Thoracic aorta (tissue), 2 donors: ENCODE results near the gene CFAP300. TPM values are rescaled to one million over a fixed set of nuclear protein-coding genes. Genes with fewer than 3 reads are reported as not detected.

Experiments
- ATAC-seq: fragments of 150-250 bp; one replicate; pipeline ENCODE4 v1.8.0; 2017; ENCODE audit warnings: low read depth; ENCODE audit not compliant: insufficient number of reproducible peaks, low FRiP score
- DNase-seq: peaks from one replicate; pipeline ENCODE4 v3.0.0-alpha.2; 2020; ENCODE audit warnings: low spot score
- H3K27ac ChIP-seq, 2 donors: fragments of 200-600 bp; sonication (generic); 1 replicate in 1 of 2; 2 replicates in 1 of 2; pipeline ENCODE4 v1.5.1; 2016; ENCODE audit warnings: mild to moderate bottlenecking in 2 of 2, moderate library complexity in 2 of 2
- H3K27me3 ChIP-seq: fragments of 200-600 bp; sonication (generic); replicated peaks from 2 replicates; pipeline ENCODE4 v1.6.0; 2016; ENCODE audit warnings: mild to moderate bottlenecking; ENCODE audit not compliant: insufficient read depth
- H3K36me3 ChIP-seq: fragments of 200-600 bp; sonication (generic); one replicate; pipeline ENCODE4 v1.5.1; 2016
- H3K4me1 ChIP-seq, 2 donors: fragments of 200-600 bp; sonication (generic); 1 replicate in 1 of 2; 2 replicates in 1 of 2; pipeline versions ENCODE4 v1.5.1 to v1.6.0; 2016; ENCODE audit warnings: low read depth in 2 of 2, mild to moderate bottlenecking in 1 of 2; ENCODE audit not compliant: control insufficient read depth in 1 of 2
- H3K4me3 ChIP-seq: fragments of 200-600 bp; sonication (generic); 2 replicates; pipeline ENCODE4 v1.5.1; 2016; ENCODE audit warnings: mild to moderate bottlenecking
- H3K9me3 ChIP-seq: fragments of 200-600 bp; sonication (generic); 2 replicates; pipeline ENCODE4 v1.5.1; 2016
- CTCF ChIP-seq: fragments of 200-600 bp; sonication (generic); IDR thresholded peaks from one replicate; pipeline ENCODE4 v1.5.1; 2019; ENCODE audit warnings: antibody characterized with exemption
- total RNA-seq, 2 donors: library from RNA; depleted of rRNA; stranded (reverse); fragments of >200 nt; gene quantifications; one replicate each; pipeline versions ENCODE4 v1.1.0 to v1.2.3, GENCODE V29; 2016

CFAP300 gene
- total RNA-seq, 2 donors from 2014 or later, result 3.3 to 4.5 TPM

DNA sequence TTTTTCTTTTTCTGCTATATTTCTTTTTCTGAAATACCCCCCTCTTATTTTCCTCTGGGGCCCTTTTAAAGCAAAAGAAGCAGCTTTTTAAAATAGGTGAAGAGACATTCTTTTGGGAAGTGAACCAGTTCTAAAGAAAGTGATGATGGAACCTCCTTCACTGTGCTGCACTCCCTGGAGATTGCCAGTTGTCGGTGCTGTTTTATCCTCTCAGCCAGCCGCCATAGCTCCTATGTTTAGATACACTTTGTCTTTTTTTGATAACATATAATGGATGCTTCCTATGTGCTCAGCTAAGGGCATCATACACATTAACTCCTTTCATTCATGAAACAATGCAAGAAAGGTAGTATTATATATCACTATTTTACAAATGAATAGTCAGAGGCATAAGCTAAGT, 14.0 kb downstream of the CFAP300 start:
- ATAC-seq, result no peak
- H3K4me3 ChIP-seq, result no peak overlapping the region

DNA sequence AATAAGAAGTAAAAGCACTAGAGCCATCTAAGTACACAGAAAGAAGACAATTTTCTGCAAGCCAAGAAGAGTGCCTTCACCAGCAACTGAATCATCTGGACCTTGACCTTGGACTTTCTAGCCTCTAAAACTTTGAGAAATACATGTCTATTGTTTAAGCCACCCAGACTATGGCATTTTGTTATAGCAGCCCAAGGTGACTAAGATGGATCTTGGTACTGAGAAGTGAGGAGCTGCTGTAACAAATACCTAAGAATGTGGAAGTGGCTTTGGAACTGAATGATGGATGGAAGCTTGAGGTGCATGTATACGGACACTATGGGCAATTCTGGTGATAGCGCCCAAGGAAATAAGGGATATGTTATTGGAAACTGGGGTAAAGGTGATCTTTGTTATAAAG, 14.9 kb downstream of the CFAP300 start:
- Histone ChIP-seq H3K36me3 (no peaks in the 10 kb centered on the region), H3K4me3 (no peak overlapping the region), H3K4me1 (no peaks in the 10 kb centered on the region), H3K27me3 (no peaks in the 10 kb centered on the region), H3K27ac (no peak overlapping the region), H3K9me3 (no peaks in the 10 kb centered on the region)
- DNase-seq (no peak), ATAC-seq (no peak)
- no peak for TF ChIP-seq CTCF

More for the DNA sequence above, 14.0 kb downstream of the CFAP300 start:
- Histone ChIP-seq H3K9me3 (no peaks in the 10 kb centered on the region), H3K27ac (no peak overlapping the region), H3K27me3 (no peaks in the 10 kb centered on the region), H3K4me1 (no peaks in the 10 kb centered on the region), H3K36me3 (no peaks in the 10 kb centered on the region)
- no peak for DNase-seq
- no peak for TF ChIP-seq CTCF

DNA sequence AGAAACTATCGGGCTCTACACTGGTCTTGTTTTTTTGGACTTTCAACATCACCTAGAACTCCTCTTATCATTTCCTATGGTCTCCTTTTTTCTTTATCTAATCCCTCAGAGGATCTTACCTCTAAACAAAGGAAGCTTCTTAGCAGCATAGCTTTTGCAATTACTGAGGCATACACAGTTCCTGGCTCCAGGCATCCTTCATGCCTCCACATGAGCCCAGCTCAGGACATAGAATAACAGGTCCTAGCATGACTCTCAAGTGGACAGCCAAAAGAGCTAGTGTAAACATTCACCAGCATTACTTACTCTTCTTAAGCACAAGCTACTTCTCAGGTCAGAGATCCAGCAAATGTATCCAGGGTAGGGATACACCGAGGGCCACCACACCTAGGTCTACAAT, 17.1 kb downstream of the CFAP300 start:
- Histone ChIP-seq H3K9me3 (no peaks in the 10 kb centered on the region), H3K27me3 (no peaks in the 10 kb centered on the region), H3K36me3 (no peaks in the 10 kb centered on the region), H3K27ac (no peak overlapping the region), H3K4me1 (no peaks in the 10 kb centered on the region), H3K4me3 (no peak overlapping the region)
- ATAC-seq (no peak), DNase-seq (no peak)
- no peak for TF ChIP-seq CTCF

GRCh38 chr11:102070766-102071165, 23.5 kb downstream of the CFAP300 start:
- DNase-seq (no peak), ATAC-seq (no peak)
- H3K4me3 ChIP-seq, result no peak overlapping the region
- no peaks in the 10 kb centered on the region for H3K4me1 ChIP-seq
- H3K9me3 ChIP-seq, result peaks cover 13% of the 10 kb centered on the region
- no peak overlapping the region for H3K27ac ChIP-seq
- no peaks in the 10 kb centered on the region for H3K36me3 ChIP-seq
- no peaks in the 10 kb centered on the region for H3K27me3 ChIP-seq
- TF ChIP-seq CTCF, result no peak

GRCh38 chr11:102071497-102072472, 24.5 kb downstream of the CFAP300 start:
- Histone ChIP-seq H3K9me3 (peaks cover 13% of the 10 kb centered on the region), H3K27me3 (no peaks in the 10 kb centered on the region), H3K4me1 (no peaks in the 10 kb centered on the region), H3K36me3 (no peaks in the 10 kb centered on the region), H3K4me3 (no peak overlapping the region), H3K27ac (no peak overlapping the region)
- ATAC-seq (no peak), DNase-seq (no peak)
- no peak for TF ChIP-seq CTCF
